Thyroid gland (tissue), 4 donors: ENCODE data around the gene HOXA7. TPM values are rescaled to one million over a fixed set of nuclear protein-coding genes. Genes with fewer than 3 reads are reported as not detected.

Experiments
- DNase-seq, 2 donors: peaks; one replicate each; pipeline ENCODE4 v3.0.0-alpha.2; 2019
- H3K27ac ChIP-seq, 3 donors: fragments of 200-600 bp; sonication (generic); 1 replicate in 2 of 3; 2 replicates in 1 of 3; pipeline ENCODE4 v1.5.1; 2016 to 2019; ENCODE audit warnings: mild to moderate bottlenecking in 1 of 3, moderate library complexity in 1 of 3
- H3K27me3 ChIP-seq: fragments of 200-600 bp; sonication (generic); one replicate; pipeline ENCODE4 v1.5.1; 2019
- H3K36me3 ChIP-seq, 2 donors: fragments of 200-600 bp; sonication (generic); one replicate each; pipeline ENCODE4 v1.5.1; 2016 to 2019
- H3K4me1 ChIP-seq, 2 donors: fragments of 200-600 bp; sonication (generic); one replicate each; pipeline ENCODE4 v1.5.1; 2017 to 2019
- H3K4me3 ChIP-seq, 3 donors: fragments of 200-600 bp; sonication (generic); replicated peaks in 1 of 3; 1 replicate in 2 of 3; 2 replicates in 1 of 3; pipeline ENCODE4 v1.5.1; 2016; ENCODE audit warnings: mild to moderate bottlenecking in 1 of 3
- H3K9me3 ChIP-seq: fragments of 200-600 bp; sonication (generic); one replicate; pipeline ENCODE4 v1.5.1; 2017
- POLR2A ChIP-seq, 2 donors: fragments of 450-650 bp; IDR thresholded peaks; one replicate each; pipeline ENCODE4 v1.6.1; 2017; ENCODE audit warnings: antibody characterized with exemption in 2 of 2, mild to moderate bottlenecking in 2 of 2, moderate library complexity in 1 of 2
- WGBS, 2 donors: methylation state at CpG; one replicate each; pipeline ENCODE4 v1.1.5; 2017; 5-methylcytosine and 5-hydroxymethylcytosine counted together
- intact Hi-C: fragments of 100-400 bp; cut with DNase I; formaldehyde crosslinking; loops from one replicate; pipeline ENCODE4 v1.15.1; 2023
- total RNA-seq, 4 donors: library from RNA; depleted of rRNA; stranded (reverse); fragments of >200 nt; gene quantifications; one replicate each; pipeline ENCODE4 v1.2.3, GENCODE V29; 2016
- TF ChIP-seq, protein P1 (sequence below), 6 experiments: fragments of 200-600 bp in 3 of 6; fragments of 450-650 bp in 3 of 6; sonication (generic) in 3 of 6; IDR thresholded peaks; one replicate each; pipeline ENCODE4 v1.5.1; 2016 to 2019; ENCODE audit warnings: antibody characterized with exemption in 6 of 6, mild to moderate bottlenecking in 2 of 6, inconsistent platforms in 1 of 6, moderate library complexity in 1 of 6

Gene HOXA7
- total RNA-seq, 4 donors from 2014 or later, result 0.34 to 2.1 (median 0.74) TPM

- no peaks in the 10 kb centered on the region for H3K9me3 ChIP-seq
- peak; percentile 41 to 60 for DNase-seq
- peak within 1 kb of the TSS in 2 of 3 donors; percentile 44 to 65 for H3K27ac ChIP-seq
- H3K4me1 ChIP-seq, result peaks cover 0 to 7% of the 10 kb centered on the region in 2 donors
- TF ChIP-seq, protein P1, sequence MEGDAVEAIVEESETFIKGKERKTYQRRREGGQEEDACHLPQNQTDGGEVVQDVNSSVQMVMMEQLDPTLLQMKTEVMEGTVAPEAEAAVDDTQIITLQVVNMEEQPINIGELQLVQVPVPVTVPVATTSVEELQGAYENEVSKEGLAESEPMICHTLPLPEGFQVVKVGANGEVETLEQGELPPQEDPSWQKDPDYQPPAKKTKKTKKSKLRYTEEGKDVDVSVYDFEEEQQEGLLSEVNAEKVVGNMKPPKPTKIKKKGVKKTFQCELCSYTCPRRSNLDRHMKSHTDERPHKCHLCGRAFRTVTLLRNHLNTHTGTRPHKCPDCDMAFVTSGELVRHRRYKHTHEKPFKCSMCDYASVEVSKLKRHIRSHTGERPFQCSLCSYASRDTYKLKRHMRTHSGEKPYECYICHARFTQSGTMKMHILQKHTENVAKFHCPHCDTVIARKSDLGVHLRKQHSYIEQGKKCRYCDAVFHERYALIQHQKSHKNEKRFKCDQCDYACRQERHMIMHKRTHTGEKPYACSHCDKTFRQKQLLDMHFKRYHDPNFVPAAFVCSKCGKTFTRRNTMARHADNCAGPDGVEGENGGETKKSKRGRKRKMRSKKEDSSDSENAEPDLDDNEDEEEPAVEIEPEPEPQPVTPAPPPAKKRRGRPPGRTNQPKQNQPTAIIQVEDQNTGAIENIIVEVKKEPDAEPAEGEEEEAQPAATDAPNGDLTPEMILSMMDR (IDR thresholded peaks at IDR 0.05), result no peak
- TF ChIP-seq POLR2A (IDR thresholded peaks at IDR 0.05), result peak in 1 of 2 donors; percentile 49
- no peaks in the 10 kb centered on the region for H3K36me3 ChIP-seq
- 4 to 5% methylated on average over 43 to 57 of the region's 67 CpGs for WGBS, 2 donors
- H3K27me3 ChIP-seq, result peaks cover 33% of the 10 kb centered on the region
- intact Hi-C loops, result no loop called here
- H3K4me3 ChIP-seq, result peak within 1 kb of the TSS in 1 of 3 donors; percentile 30
Observed at GRCh38 chr7:27130540-27131389, 25.7 kb downstream of the HOXA7 start, which contains the start of gene HOXA4. Gene HOXA4, minus strand, starts transcription at chr7:27130757. Its CDS starts 24 bp downstream, at chr7:27130733.

DNA sequence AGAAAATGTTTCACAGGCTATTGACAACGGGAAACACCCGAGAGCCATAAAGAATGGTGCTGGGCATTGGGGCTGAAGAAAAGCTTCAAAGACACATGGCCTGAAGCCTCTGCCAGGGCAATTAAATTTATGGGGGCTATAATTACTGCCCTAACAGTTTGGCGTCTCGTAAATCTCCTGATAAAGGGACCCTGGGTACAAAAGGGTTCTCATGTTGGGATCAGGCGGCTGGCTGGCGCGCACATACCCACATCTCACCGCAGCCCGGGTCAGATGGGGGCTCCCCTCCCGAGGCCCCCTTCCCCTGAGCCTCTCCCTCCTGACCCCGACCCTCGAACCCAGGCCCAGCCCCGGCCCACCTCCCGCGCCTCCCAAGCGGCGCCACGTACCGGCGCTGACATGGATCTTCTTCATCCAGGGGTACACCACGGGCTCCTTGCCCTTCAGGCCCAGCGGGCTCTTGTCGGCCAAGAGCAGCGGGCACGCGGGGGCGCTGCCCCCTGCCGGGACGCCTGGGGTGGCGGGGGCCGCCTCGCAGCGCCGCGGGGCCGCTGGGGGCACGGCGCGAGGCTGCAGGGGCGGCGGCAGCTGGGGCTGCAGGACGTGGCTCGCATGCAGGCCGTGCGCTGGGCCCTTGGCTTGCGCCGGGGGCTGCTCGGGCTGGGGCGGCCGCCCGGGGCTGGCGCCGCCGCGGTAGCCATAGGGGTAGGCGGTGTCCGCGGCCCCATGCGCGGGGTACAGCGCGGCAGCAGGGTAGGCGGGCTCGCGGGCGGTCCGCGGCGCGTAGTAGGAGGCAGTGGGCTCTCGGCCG, 26.5 kb downstream of the HOXA7 start:
- peak overlapping the region in 1 of 3 donors; percentile 30 for H3K4me3 ChIP-seq
- no peak for DNase-seq
- intact Hi-C loops, result no loop called here
- peaks cover 0 to 7% of the 10 kb centered on the region in 2 donors for H3K4me1 ChIP-seq
- peak overlapping the region in 2 of 3 donors; percentile 44 to 65 for H3K27ac ChIP-seq
- H3K27me3 ChIP-seq, result peaks cover 26% of the 10 kb centered on the region
- TF ChIP-seq, protein P1 (IDR thresholded peaks at IDR 0.05), result no peak
- TF ChIP-seq POLR2A (IDR thresholded peaks at IDR 0.05), result no peak
- no peaks in the 10 kb centered on the region for H3K9me3 ChIP-seq
- WGBS, 2 donors, result 7 to 11% methylated on average over 11 to 39 of the region's 72 CpGs
- H3K36me3 ChIP-seq, result no peaks in the 10 kb centered on the region

- Histone ChIP-seq H3K4me3 (no peak overlapping the region), H3K9me3 (no peaks in the 10 kb centered on the region), H3K27ac (peak overlapping the region in 1 of 3 donors; percentile 22), H3K27me3 (peaks cover 26% of the 10 kb centered on the region), H3K4me1 (peaks cover 0 to 7% of the 10 kb centered on the region in 2 donors), H3K36me3 (no peaks in the 10 kb centered on the region)
- DNase-seq, result no peak
- WGBS, 2 donors, result 27 to 33% methylated on average over 28 of the region's 28 CpGs
- TF ChIP-seq, protein P1 (IDR thresholded peaks at IDR 0.05), result no peak
- no peak for TF ChIP-seq POLR2A (IDR thresholded peaks at IDR 0.05)
- intact Hi-C loops, result no loop called here
Observed at GRCh38 chr7:27128776-27129728, 27.4 kb downstream of the HOXA7 start.

DNA sequence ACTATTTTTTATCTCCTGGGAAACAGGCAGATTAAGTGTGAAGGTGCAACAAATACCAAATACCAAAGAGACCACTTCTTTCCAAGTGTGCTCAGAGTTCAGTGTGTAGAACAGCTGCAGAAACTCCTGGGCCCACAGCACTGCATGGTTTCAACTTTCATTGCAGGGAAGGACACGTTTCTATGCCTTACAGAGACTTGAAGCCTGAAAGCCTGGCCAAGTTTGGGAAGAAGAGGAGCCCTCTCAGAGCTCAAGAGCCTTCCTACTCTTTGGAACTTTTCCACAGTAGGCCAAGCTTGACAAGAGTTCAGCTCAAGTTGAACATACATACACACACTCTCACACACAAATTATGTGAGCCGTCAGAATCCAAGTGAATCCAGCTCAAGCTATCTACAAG, 28.4 kb downstream of the HOXA7 start:
- Histone ChIP-seq H3K36me3 (no peaks in the 10 kb centered on the region), H3K4me3 (no peak overlapping the region), H3K27me3 (peaks cover 20% of the 10 kb centered on the region), H3K9me3 (no peaks in the 10 kb centered on the region), H3K4me1 (peaks cover 0 to 7% of the 10 kb centered on the region in 2 donors), H3K27ac (no peak overlapping the region)
- intact Hi-C loops, result no loop called here
- no peak for DNase-seq
- TF ChIP-seq POLR2A (IDR thresholded peaks at IDR 0.05), result no peak
- TF ChIP-seq, protein P1 (IDR thresholded peaks at IDR 0.05), result no peak
- WGBS, 2 donors, result 20 to 21% methylated on average over 2 of the region's 2 CpGs
